HL-60 (cell line): Measurements from ENCODE around the gene CPT1C.

ENCODE experiments used
- POLR2AphosphoS5 ChIP-seq: IDR thresholded peaks from 2 replicates; pipeline ENCODE4 v1.6.1; 2012; ENCODE audit warnings: low read depth
- REST ChIP-seq: IDR thresholded peaks from 2 replicates; pipeline ENCODE4 v1.6.1; 2012; ENCODE audit warnings: low read depth; ENCODE audit not compliant: insufficient replicate concordance
- TF ChIP-seq, protein P1 (sequence below): IDR thresholded peaks from one replicate; pipeline ENCODE4 v1.5.1; 2011; ENCODE audit warnings: low read length, control low read depth, inconsistent platforms; ENCODE audit not compliant: insufficient read depth

GRCh38 chr19:49652551-49653465, 38.1 kb upstream of the CPT1C start:
- TF ChIP-seq REST (no peak), POLR2AphosphoS5 (no peak)
- TF ChIP-seq, protein P1, sequence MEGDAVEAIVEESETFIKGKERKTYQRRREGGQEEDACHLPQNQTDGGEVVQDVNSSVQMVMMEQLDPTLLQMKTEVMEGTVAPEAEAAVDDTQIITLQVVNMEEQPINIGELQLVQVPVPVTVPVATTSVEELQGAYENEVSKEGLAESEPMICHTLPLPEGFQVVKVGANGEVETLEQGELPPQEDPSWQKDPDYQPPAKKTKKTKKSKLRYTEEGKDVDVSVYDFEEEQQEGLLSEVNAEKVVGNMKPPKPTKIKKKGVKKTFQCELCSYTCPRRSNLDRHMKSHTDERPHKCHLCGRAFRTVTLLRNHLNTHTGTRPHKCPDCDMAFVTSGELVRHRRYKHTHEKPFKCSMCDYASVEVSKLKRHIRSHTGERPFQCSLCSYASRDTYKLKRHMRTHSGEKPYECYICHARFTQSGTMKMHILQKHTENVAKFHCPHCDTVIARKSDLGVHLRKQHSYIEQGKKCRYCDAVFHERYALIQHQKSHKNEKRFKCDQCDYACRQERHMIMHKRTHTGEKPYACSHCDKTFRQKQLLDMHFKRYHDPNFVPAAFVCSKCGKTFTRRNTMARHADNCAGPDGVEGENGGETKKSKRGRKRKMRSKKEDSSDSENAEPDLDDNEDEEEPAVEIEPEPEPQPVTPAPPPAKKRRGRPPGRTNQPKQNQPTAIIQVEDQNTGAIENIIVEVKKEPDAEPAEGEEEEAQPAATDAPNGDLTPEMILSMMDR: no peak
